Stimulated activated CD4-positive, alpha-beta T cell treated with anti-CD3 and anti-CD28 coated beads, Interleukin-12 subunit alpha, Interleukin-12 subunit beta, amount 100 ng/mL, for 4 hours (primary cell): Measurements from ENCODE around the gene ZNF548.
"Not testable (repeated sequence)": the region's sequence is repeated elsewhere in the genome, so short reads cannot be mapped to it uniquely, and the experiment has no call there.

Experiments
- DNase-seq: peaks from one replicate; pipeline ENCODE4 v3.0.0-alpha.2; 2020

The ZNF548 gene

DNA sequence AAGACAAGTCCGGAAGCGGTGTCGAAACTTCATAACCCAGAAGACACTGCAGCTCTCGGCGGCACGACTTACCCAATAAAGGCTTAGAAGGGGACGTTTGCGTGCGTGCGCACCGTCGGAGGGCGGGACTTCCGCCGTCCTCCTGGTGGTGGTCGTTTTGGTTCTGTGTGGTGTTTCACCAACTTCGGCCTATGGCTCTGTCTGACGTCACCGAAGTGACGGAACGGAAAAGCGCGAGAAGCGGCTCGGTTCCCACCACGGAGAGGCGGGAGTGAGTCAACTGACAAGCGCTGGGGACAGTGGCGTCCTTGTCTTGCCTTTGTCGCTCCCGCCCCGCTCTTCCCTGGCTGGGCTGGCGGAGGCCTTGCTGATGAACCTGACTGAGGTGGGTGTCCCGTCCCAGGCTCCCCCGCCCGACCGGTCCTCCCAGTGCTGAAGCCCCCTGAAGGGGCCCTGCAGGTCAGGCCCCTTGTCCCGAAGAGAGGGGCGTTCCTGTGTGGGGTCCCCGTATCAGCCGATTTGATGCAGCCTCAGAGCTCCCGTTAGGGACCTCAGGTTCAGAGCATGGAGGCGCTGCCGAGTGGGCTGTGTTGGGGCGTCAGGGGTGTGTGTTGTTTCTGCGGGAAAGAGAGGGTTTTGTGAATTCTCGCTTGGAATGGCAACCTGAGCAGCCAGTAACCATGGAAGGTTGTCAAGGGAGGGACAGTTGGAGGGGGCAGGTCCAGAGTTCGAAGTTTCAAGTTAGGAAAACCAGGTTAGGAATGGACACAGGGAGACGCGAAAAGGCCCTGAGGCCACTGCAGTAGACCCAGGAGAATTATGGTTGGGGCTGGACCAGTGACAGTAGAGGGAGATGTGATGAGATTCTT lies at the start of gene ZNF548:
TSS of gene ZNF548 (plus strand) at position 125 of the 869 bp plus-strand sequence. CDS start at position 371, 246 bp downstream.
- peak; percentile 95 for DNase-seq

DNA sequence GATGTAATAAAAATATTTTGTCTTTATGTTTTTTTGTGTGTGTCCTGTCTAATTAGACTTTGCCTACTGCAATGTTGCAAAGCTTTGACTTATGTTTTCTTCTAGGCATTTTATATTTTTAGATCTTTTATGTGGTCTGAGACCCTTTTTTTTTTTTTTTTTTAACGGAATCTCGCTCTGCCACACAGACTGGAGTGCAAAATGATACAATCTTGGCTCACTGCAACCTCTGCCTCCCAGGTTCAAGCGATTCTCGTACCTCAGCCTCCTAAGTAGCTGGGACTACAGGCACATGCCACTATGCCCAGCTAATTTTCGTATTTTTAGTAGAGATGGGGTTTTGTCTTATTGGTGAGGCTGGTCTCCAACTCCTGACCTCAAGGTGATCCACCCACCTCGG lies 47.1 kb upstream of the ZNF548 start:
- no peak for DNase-seq

GRCh38 chr19:57348136-57348535 lies 41.5 kb upstream of the ZNF548 start:
- no peak for DNase-seq

- DNase-seq = peak; percentile 74
Measured at GRCh38 chr19:57350877-57351805, 38.5 kb upstream of the ZNF548 start, which contains the start of gene ZNF304. Gene ZNF304, plus strand, starts transcription at chr19:57351271. Its CDS starts 394 bp downstream, at chr19:57351665.

DNA sequence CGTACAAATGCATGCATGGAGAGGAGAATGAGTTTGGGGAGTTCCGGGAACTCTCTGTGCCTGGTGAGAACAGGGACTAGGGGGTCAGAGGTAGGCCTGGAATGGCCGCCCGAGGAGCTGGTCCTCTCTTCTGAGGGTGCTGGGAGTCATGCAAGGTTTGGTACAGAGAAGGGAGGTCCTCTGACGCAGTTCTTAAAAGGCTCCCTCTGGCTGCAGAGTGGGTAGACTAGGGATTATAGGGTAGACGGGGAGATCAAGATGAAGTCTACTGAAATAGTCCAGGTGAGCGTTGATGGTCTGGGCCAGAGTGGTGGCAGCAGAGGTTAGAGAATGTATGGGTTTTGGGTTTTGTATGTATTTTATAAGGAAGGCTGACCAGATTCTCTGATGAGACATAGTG lies 37.8 kb upstream of the ZNF548 start:
- no peak for DNase-seq

- DNase-seq = no peak
Measured at GRCh38 chr19:57355916-57356315, 33.7 kb upstream of the ZNF548 start.

DNA sequence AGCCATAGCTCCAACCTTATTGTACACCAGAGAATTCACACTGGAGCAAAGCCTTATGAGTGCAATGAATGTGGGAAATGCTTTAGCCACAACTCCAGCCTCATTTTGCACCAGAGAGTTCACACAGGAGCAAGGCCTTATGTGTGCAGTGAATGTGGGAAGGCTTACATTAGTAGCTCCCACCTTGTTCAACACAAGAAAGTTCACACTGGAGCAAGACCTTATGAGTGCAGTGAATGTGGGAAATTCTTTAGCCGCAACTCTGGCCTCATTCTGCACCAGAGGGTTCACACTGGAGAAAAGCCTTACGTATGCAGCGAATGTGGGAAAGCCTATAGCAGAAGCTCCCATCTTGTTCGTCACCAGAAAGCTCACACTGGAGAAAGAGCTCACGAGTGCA lies 32.2 kb upstream of the ZNF548 start:
- no peak for DNase-seq

- DNase-seq = no peak
Measured at GRCh38 chr19:57359300-57359699, 30.4 kb upstream of the ZNF548 start.

DNA sequence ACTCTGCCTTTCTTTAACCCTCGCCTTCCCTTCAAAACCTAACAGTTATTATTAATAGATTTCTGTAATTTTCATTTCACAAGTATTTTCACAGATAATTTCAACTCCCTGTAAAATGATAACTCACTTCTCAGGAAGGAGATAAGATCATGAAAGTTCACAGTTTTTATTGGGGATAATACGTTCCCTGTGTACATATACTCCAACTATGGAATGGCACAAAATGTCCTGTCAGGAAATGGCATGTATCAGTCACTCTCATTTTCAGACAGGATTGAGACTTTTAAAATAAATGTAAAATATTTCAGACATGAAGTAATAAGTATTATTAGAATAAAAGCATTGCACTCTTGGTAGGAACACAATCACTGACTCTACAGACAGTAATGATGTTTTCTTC lies 27.2 kb upstream of the ZNF548 start:
- no peak for DNase-seq

DNA sequence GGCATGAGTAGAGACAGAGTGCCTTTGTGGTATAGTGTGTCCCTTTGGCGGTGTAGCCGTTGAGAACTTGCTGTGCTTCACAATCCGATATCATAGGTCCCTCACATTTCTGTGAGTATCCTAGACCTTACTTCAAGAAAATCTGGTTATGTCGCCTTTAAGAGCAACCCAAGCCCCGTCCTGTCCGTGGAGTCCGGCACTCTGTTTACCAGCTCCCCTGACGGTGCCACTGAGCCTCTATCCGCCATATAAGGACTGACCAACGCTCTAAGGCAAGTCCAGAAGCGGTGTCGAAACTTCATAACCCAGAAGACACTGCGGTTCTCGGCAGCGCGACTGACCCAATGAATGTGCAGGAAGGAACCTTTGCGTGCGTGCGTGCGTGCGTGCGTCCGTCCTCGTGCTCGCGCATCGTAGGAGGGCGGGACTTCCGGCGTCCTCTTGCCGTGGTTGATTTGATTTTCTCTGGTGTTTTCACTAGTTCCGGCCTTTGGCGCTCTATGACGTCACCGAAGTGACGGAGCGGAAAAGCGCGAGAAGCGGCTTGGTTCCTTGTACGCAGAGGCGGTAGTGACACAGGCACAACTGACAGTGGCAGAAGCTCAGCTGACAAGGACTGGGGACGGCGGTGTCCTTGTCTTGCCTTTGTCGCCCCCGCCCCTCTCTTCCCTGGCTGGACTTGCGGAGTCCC lies 26.5 kb upstream of the ZNF548 start, which contains the start of the genes TRAPPC2B and ZNF547:
TSS of gene TRAPPC2B (plus strand) at position 555 of the 691 bp plus-strand sequence. CDS start 1,283 bp downstream, outside the sequence.
TSS of gene ZNF547 (plus strand) at position 555 of the 691 bp plus-strand sequence. CDS start 5,005 bp downstream, outside the sequence.
- peak; percentile 97 for DNase-seq

GRCh38 chr19:57363688-57364181 lies 25.9 kb upstream of the ZNF548 start:
- no peak for DNase-seq

DNA sequence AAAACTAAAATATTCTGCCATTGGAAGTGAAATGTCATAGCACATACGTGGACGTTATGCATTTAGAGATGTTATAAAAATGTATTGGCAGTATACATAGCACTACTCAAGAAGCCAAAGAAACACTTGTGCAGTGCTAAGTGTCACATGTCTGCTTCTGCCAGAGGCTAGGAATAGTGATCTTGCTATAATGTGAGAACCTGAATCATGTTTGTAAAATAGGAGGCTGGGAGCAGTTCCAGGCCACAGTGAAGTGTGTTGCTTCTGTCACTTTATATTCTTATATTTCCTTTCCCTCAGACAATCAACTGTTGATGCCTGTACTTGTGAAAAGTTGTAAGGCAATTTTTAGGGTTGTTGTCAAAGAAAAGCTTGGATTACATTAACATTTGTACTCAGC lies 22.9 kb upstream of the ZNF548 start:
- DNase-seq = no peak

DNA sequence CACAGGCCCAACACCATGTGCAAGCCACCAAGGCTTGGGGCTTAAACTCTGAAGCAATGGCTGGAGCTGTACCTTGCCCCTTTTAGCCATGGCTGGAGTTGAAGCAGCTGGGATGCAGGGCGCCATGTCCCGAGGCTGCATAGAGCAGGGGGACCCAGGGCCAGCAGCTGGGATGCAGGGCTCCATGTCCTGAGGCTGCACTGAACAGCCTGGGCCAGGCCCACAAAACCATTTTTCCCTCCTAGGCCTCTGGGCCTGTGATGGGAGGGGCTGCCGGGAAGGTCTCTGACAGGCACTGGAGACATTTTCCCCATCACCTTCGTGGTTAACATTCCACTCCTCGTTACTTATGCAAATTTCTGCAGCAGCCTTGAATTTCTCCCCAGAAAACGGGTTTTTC lies 15.5 kb upstream of the ZNF548 start:
- no peak for DNase-seq

DNA sequence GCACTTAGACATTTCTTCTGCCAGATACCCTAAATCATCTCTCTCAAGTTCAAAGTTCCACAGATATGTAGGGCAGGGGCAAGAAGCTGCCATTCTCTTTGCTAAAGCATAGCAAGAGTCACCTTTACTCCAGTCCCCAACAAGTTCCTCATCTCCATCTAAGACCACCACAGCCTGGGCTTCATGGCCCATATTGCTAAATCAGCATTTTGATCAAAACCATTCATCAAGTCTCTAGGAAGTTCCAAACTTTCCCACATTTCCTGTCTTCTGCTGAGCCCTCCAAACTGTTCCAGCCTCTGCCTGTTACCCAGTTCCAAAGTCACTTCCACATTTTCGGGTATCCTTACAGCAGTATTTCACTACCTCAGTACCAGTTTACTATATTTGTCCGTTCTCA lies 15.0 kb upstream of the ZNF548 start:
- not testable (repeated sequence) for DNase-seq

- DNase-seq = no peak
Measured at GRCh38 chr19:57376151-57376550, 13.5 kb upstream of the ZNF548 start.

DNA sequence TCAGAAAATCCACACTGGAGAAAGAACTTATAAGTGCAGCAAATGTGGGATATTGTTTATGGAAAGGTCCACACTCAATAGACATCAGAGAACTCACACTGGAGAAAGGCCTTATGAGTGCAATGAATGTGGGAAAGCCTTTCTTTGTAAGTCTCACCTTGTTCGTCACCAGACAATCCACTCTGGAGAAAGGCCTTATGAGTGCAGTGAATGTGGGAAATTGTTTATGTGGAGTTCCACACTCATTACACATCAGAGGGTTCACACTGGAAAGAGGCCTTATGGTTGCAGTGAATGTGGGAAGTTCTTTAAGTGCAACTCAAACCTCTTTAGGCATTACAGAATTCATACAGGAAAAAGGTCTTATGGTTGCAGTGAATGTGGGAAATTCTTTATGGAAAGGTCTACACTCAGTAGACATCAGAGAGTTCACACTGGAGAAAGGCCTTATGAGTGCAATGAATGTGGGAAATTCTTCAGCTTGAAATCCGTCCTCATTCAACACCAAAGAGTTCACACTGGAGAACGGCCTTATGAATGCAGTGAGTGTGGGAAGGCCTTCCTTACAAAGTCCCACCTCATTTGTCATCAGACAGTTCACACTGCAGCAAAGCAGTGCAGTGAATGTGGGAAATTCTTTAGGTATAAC lies 12.0 kb upstream of the ZNF548 start:
- no peak for DNase-seq

- DNase-seq = no peak
Measured at GRCh38 chr19:57380923-57381322, 8.7 kb upstream of the ZNF548 start.

DNA sequence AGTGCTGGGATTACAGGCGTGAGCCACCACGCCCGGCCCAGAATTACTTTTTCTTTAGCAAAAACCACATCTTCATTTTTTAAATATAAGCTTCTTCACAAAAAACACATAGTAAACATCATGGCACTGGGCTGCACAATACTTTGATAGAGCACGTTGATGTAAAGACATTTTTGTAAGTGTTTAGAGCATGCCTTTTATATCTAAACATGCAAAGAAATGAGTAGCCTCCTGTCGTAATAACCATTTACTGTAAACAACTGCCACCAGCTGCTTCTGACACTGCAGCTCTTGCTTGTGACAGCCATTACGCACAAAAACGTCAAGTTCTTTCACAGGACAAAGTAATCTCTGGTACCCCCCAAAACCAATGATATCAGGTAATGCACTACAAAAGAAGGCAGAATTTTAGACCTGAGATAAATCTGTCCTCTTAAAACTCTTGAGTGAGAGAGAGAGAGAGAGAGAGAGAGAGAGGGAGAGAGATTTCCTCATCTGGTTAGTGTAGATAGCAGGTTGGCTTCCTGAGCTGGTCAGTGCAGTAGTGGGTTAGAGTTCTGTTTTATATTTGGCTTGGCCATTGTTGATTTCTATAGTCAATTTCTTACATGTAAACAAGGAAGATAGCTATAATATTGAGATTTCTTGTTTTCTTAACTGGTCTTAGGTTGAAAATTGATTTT lies 6.7 kb upstream of the ZNF548 start:
- no peak for DNase-seq

DNA sequence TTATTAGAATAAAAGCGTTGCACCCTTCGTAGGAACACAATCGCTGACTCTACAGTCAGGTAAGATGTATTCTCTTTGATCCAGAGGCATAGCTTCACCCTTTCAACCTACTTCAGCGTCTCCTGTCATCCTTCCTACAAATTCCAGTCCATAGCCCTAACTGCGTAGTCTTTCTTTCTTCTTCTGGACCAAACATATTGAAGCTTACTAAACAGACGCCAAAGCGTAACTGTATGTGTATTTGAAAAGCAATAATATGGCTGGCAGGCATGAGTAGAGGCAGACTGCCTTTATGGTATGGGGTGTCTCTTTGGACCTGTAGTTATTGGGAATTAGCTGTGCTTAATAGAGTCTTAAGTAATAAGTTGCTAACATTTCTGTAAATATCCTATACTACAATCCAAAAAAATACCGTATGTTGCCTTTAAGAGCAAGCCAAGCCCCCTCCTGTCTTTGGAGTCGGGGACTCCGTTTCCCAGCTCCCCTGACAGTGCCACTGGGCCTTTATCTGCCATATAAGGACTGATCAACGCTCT lies 392 bp upstream of the ZNF548 start:
- DNase-seq = no peak

DNA sequence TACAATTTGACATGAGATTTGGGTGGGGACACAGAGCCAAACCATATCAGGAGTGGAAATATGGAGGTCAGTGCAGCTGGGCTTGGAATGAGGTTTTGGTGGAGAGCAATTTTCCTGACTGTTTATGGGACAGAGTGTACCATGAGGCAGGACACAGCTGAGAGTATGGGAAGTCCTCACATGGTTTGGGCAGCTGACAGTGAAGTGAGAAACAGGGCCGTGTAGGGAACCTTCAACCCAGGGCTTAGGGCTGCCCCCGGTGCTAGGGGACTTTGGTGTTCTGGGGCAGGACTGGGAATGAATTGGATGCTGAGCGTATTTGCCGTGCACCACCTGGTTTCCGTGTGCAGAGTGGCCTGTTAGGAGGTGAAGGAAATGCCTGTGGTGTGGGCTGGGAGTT lies 6.1 kb downstream of the ZNF548 start:
- DNase-seq = no peak

DNA sequence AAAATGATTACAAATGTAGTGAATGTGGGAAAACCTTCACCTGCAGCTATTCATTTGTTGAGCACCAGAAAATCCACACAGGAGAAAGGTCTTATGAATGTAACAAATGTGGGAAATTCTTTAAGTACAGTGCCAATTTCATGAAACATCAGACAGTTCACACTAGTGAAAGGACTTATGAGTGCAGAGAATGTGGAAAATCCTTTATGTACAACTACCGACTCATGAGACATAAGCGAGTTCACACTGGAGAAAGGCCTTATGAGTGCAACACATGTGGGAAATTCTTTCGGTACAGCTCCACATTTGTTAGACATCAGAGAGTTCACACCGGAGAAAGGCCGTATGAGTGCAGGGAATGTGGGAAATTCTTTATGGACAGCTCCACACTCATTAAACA lies 9.2 kb downstream of the ZNF548 start:
- no peak for DNase-seq
